ENCODE results near the gene KCTD11.

The KCTD11 gene

DNA sequence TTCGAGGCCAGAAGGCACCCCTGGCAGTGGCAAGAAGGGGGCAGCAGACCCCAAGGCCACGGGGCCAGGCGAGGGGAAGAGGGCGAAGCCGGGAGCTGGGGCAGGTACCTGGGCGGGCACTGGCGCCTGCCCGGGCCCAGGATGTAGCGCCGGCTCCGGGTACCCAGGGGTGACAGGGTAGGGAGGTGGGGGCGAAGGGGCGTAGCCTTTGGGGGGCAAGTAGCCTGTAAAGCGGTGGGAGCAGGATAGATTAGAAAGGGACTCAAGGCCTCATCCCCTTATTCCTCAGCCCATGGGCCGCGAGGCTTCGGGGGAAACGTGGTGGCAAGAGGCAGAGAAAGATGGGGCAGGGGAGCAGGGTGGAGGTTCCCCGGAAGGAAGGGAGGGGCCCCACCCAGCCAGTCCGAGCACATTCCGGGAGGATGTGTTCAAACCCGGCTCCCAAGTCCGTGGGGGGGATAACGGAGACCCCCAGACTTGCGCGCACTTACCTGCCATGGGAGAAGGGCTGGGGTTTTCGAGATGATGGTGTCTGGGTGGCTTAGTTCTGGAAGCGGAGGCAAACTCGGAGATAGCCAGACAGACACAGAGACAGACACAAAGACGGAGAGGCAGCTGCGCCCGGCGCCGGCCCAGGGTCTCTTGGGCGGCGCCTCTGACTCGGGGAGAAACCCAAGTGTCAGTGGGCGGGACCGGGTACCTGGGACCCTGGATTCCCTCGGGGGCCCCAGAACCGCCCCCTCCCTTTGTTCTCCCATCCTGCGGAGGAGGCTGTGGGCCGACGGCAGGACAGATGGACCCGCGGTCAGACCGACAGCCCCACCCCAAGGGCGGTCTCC is 41.9 kb downstream of the KCTD11 start:
- peak; percentile 89 for DNase-seq (ENCODE audit: low spot score)
- TF ChIP-seq, protein P1, sequence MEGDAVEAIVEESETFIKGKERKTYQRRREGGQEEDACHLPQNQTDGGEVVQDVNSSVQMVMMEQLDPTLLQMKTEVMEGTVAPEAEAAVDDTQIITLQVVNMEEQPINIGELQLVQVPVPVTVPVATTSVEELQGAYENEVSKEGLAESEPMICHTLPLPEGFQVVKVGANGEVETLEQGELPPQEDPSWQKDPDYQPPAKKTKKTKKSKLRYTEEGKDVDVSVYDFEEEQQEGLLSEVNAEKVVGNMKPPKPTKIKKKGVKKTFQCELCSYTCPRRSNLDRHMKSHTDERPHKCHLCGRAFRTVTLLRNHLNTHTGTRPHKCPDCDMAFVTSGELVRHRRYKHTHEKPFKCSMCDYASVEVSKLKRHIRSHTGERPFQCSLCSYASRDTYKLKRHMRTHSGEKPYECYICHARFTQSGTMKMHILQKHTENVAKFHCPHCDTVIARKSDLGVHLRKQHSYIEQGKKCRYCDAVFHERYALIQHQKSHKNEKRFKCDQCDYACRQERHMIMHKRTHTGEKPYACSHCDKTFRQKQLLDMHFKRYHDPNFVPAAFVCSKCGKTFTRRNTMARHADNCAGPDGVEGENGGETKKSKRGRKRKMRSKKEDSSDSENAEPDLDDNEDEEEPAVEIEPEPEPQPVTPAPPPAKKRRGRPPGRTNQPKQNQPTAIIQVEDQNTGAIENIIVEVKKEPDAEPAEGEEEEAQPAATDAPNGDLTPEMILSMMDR (IDR thresholded peaks at IDR 0.05; ENCODE audit: extremely low read depth, missing control alignments): no peak

DNA sequence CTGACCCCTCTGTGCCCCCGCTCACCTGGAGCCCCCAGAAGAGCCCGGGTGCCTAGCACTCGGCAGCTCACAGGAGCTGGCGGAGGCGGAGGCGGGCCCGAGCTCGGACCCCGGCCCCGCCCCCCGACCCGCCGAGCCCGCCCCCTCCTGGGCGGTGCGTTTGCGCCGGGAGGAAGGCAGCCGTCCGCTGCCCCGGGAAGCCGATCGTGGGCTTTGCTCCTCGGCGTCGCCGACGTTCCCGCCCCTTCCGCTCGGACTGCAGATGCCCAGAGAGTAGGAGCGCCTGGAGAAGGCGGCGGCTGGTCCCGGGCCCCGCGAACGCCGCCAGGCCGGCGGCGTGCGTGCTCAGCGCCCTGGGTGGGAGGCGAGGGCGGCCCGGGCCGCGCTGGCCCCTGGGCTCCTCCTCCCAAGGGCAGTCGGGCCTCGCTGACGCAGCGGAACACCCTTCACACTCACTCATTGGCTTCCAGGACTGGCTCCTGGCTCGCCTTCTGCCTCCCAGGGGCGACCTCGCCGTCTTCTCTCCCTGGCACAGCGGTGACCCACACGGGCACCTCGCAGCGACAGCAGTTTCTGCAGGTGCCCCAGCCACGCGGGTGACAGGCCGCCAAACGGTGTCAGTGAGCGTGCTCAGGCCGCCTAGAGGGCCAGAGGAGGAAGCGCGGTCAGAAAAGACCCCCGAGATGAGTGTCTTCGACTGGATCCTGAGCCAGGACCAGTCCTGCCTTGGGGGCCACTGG is 42.7 kb downstream of the KCTD11 start, which contains the start of gene PLSCR3:
Gene PLSCR3, minus strand, starts transcription at position 74 of the 740 bp plus-strand sequence. CDS start 415 bp downstream, outside the sequence.
- DNase-seq (ENCODE audit: low spot score): peak; percentile 99
- TF ChIP-seq, protein P1 (IDR thresholded peaks at IDR 0.05; ENCODE audit: extremely low read depth, missing control alignments): no peak

DNA sequence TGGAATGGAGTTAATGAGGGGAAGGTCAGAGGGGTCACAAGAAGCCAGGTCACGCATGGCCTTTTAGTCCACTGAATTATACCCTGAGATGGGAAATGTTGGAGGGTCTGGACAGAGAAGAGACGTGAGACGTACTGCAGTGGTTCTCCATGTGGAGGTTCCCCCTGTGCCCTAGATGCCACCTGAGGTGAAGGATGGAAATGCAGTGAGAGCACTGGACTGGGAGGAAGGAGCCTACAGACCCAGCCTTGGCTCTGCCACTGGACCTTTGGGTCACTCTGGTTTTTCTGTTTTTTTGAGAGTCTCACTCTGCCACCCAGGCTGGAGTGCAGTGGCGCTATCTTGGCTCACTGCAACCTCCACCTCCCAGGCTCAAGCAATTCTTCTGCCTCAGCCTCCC is 44.2 kb downstream of the KCTD11 start:
- no peak for DNase-seq (ENCODE audit: low spot score)
- TF ChIP-seq, protein P1 (IDR thresholded peaks at IDR 0.05; ENCODE audit: extremely low read depth, missing control alignments): no peak

DNA sequence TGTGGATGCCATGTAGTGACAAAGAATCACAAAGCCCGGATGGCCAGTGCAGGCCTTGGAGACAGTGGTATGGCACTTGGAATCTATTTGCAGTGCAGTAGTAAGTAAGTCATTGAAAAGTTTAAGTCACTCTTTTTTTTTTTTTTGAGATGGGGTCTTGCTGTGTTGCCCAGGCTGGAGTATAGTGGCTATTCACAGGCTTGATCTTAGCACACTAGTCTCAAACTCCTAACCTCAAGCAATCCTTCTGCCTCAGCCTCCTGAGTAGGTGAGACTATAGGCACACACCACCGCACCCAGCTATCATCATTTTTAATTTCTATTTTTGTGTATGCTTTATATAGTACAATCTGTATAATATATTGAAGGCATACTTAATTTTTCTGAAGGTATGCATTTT is 46.6 kb downstream of the KCTD11 start:
- TF ChIP-seq, protein P1 (IDR thresholded peaks at IDR 0.05; ENCODE audit: extremely low read depth, missing control alignments): no peak
- no peak for DNase-seq (ENCODE audit: low spot score)

DNA sequence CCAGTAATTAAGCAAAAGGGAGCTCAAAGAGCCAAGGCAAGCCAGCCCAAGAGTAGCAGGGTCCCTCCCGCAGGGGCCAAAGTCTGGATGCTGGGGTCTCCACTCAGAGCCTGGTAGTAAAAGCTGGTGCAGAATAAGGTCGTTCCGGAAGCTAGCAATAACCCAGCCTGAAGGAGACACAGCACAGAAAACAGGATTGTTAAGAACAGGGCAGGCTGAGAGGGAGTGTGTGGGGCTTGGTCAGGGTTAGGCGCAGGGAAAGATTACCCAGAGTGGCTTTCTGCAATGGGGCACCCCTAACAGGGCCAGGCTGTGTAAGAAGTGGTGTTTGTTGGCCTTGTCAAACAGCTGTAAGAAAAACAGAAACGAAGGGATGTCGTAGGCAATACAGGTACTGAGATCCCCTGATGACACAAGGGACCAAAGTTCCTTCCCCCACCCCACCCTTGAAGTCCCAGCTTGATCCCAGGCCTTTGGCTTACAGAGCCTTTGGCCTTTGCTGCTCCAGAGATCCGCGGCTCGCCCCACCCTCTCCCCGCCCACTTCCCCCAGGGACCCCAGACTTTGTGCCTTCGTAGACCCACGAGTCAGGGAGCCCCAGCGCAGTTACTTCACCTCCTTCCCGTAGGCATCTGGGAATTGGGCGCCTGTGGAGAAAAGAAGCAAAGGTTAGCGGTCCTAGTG is 51.2 kb downstream of the KCTD11 start:
- TF ChIP-seq, protein P1 (IDR thresholded peaks at IDR 0.05; ENCODE audit: extremely low read depth, missing control alignments): no peak
- DNase-seq (ENCODE audit: low spot score): no peak

DNA sequence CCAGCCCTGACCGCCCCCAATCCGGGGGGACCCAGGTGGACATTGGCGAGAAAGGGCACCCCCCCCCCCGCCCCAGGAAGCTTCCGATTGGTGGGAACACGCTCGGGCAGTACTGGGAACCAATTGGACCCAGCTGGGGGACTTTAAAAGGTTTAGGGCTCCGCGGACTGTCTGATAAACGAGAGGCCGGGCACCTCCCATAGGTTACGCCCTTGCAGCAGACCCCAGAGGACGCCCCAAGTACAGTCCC is 51.7 kb downstream of the KCTD11 start:
- TF ChIP-seq, protein P1 (IDR thresholded peaks at IDR 0.05; ENCODE audit: extremely low read depth, missing control alignments): no peak
- DNase-seq (ENCODE audit: low spot score): no peak

Measured in GM20000 (cell line).